ENCODE measurements around the gene CKLF.

DNA sequence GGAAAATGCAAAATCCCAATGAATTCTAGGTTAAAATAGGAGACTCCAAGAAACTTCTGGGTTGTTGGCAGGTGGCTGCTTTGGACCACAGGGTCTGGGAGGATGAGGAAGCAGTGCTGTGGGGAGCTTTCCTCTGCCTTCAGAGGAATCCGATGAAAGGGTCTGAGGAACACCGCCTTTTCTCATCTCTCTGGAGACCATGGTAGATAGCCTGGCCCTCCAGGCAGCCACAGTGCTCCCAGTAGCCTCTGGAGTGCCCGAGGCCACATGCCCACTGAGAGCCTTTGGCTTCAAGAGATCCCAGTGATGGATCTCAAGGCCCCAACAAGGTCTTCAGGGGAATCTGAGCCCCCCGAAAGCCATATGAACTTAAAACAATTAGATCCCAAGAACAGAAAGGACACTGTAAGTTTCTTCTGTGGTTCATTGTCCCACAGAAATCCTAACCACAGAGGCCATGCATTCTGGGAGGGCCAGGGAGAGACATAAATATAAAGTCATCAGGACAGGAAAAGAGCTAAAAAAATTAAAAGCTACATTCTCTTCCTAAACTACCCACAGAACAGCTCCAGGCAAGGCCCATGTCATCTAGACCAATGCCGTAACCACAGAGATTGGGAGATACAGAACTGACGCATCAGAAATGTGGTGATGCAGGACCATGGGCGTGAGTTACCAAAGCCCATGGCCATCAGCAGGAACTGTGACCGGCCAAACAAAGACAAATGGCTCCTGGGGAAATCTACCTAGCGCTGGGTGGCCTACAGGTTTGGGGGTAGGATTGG, 26.8 kb upstream of the CKLF start:
- TF ChIP-seq, protein P1, sequence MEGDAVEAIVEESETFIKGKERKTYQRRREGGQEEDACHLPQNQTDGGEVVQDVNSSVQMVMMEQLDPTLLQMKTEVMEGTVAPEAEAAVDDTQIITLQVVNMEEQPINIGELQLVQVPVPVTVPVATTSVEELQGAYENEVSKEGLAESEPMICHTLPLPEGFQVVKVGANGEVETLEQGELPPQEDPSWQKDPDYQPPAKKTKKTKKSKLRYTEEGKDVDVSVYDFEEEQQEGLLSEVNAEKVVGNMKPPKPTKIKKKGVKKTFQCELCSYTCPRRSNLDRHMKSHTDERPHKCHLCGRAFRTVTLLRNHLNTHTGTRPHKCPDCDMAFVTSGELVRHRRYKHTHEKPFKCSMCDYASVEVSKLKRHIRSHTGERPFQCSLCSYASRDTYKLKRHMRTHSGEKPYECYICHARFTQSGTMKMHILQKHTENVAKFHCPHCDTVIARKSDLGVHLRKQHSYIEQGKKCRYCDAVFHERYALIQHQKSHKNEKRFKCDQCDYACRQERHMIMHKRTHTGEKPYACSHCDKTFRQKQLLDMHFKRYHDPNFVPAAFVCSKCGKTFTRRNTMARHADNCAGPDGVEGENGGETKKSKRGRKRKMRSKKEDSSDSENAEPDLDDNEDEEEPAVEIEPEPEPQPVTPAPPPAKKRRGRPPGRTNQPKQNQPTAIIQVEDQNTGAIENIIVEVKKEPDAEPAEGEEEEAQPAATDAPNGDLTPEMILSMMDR (IDR thresholded peaks at IDR 0.05; ENCODE audit: low read depth, low read length, missing input control), result no peak
- no peak for TF ChIP-seq RAD21 (IDR thresholded peaks at IDR 0.05)
- TF ChIP-seq, protein P2, sequence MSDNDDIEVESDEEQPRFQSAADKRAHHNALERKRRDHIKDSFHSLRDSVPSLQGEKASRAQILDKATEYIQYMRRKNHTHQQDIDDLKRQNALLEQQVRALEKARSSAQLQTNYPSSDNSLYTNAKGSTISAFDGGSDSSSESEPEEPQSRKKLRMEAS (IDR thresholded peaks at IDR 0.05), result no peak
- TF ChIP-seq YY1 (IDR thresholded peaks at IDR 0.05), result no peak
- TF ChIP-seq, protein P3, sequence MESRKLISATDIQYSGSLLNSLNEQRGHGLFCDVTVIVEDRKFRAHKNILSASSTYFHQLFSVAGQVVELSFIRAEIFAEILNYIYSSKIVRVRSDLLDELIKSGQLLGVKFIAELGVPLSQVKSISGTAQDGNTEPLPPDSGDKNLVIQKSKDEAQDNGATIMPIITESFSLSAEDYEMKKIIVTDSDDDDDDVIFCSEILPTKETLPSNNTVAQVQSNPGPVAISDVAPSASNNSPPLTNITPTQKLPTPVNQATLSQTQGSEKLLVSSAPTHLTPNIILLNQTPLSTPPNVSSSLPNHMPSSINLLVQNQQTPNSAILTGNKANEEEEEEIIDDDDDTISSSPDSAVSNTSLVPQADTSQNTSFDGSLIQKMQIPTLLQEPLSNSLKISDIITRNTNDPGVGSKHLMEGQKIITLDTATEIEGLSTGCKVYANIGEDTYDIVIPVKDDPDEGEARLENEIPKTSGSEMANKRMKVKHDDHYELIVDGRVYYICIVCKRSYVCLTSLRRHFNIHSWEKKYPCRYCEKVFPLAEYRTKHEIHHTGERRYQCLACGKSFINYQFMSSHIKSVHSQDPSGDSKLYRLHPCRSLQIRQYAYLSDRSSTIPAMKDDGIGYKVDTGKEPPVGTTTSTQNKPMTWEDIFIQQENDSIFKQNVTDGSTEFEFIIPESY (IDR thresholded peaks at IDR 0.05), result no peak

All from liver (tissue), 3 donors.